NCI-H2029 (cell line): Measurements from ENCODE around the gene MPST.

Experiments used
- DNase-seq: peaks from one replicate; lab custom pipeline; 2025; lab: John Stamatoyannopoulos, UW

Gene MPST

DNA sequence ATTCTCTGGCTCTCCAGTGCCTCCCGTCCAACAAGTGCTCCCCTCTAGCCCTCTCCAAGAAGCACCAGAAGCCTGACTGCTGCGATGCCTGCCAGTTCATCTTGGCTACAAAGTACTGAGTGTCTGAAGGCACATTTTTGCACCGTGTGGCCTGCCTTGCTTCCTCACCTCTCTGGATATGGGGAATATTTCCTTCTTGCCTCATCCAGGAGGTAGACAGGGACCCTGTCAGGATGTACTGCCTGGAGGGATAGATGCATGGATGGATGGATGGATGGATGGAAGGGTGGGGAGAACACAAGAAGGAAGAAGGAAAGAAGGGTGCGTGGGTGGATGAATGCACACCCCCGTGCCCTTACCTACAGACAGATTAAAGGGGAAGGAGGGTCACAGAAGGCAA, 59.6 kb downstream of the MPST start:
- DNase-seq = no peak
